Heart left ventricle (tissue), 13 donors: ENCODE results near the gene ZBTB40.

Experiments
- POLR2A ChIP-seq, 2 donors: fragments of 450-650 bp; IDR thresholded peaks; one replicate each; pipeline ENCODE4 v1.6.1; 2017; ENCODE audit warnings: antibody characterized with exemption in 2 of 2, mild to moderate bottlenecking in 2 of 2, moderate library complexity in 2 of 2
- TF ChIP-seq, protein P1 (sequence below), 12 donors: fragments of 200-600 bp; sonication (generic) in 4 of 12; IDR thresholded peaks; one replicate each; pipeline versions ENCODE4 v1.5.0 to v1.8.0; 2018 to 2022; ENCODE audit warnings: antibody characterized with exemption in 12 of 12, mild to moderate bottlenecking in 5 of 12
- donor health status: ischemic (EF 13 %, LVEDD 7.1; RV severe dilation, severe dysfunction).
- donor health status: DM: no; HTN: yes; CAD: no.
- donor health status: DM: no; HTN: no; CAD: no.
- donor health status: ischemic (EF 25% LVEDD 6.9; RV normal size, moderate dysfunction).
- donor health status: ischemic (EF 25% LVEDD 5.7; RV mildly dilated, moderate dysfunction).
- donor health status: ischemic (EF 35%, LVEDD 5.7; RV mildly dilated, moderate dysfunction).
- donor health status: nonischemic (EF 11% LVEDD 7.7; RV severe dilation, severe dysfunction).
- donor health status: DM: yes; HTN: yes; CAD: no.
- donor health status: PGD.
- donor health status: ischemic (EF 29% LVEDD 5.4; RV normal size, mild dysfunction).
- donor health status: nonischemic (EF 23%, LVEDD 6.1; RV moderate dilation, normal function).

GRCh38 chr1:22413799-22414198, 37.9 kb upstream of the ZBTB40 start:
- TF ChIP-seq POLR2A (IDR thresholded peaks at IDR 0.05): no peak
- TF ChIP-seq, protein P1, sequence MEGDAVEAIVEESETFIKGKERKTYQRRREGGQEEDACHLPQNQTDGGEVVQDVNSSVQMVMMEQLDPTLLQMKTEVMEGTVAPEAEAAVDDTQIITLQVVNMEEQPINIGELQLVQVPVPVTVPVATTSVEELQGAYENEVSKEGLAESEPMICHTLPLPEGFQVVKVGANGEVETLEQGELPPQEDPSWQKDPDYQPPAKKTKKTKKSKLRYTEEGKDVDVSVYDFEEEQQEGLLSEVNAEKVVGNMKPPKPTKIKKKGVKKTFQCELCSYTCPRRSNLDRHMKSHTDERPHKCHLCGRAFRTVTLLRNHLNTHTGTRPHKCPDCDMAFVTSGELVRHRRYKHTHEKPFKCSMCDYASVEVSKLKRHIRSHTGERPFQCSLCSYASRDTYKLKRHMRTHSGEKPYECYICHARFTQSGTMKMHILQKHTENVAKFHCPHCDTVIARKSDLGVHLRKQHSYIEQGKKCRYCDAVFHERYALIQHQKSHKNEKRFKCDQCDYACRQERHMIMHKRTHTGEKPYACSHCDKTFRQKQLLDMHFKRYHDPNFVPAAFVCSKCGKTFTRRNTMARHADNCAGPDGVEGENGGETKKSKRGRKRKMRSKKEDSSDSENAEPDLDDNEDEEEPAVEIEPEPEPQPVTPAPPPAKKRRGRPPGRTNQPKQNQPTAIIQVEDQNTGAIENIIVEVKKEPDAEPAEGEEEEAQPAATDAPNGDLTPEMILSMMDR (IDR thresholded peaks at IDR 0.05): no peak
